Neural crest cell (in vitro differentiated cells): ENCODE data around the gene ATF7IP2. TPM values are rescaled to one million over a fixed set of nuclear protein-coding genes. Genes with fewer than 3 reads are reported as not detected.

ENCODE experiments used
- DNase-seq: peaks from one replicate; pipeline ENCODE4 v3.0.0; 2021; ENCODE audit warnings: low read depth, mixed read lengths, low spot score
- H3K27ac Mint-ChIP-seq: one replicate; pipeline ENCODE4 v1.8.0; 2021; ENCODE audit warnings: mild to moderate bottlenecking, mixed read lengths; ENCODE audit not compliant: unreplicated experiment
- H3K27me3 Mint-ChIP-seq: 2 replicates; pipeline ENCODE4 v1.8.0; 2021; ENCODE audit warnings: low read depth, mild to moderate bottlenecking, mixed read lengths
- H3K36me3 Mint-ChIP-seq: 2 replicates; pipeline ENCODE4 v1.8.0; 2021; ENCODE audit warnings: low read depth, mild to moderate bottlenecking, mixed read lengths
- H3K4me1 Mint-ChIP-seq: 2 replicates; pipeline ENCODE4 v1.8.0; 2021; ENCODE audit warnings: mixed read lengths
- H3K4me3 Mint-ChIP-seq: one replicate; pipeline ENCODE4 v1.8.0; 2021; ENCODE audit warnings: mild to moderate bottlenecking, mixed read lengths
- H3K9me3 Mint-ChIP-seq: 2 replicates; pipeline ENCODE4 v1.8.0; 2021; ENCODE audit warnings: mixed read lengths
- CTCF ChIP-seq: fragments of 200-600 bp; sonication (generic); conservative IDR thresholded peaks from 2 replicates; pipeline ENCODE4 v1.5.0; 2021; ENCODE audit warnings: antibody characterized with exemption, mild to moderate bottlenecking
- total RNA-seq: library from RNA; stranded (reverse); gene quantifications from 2 replicates; pipeline ENCODE4 v1.2.1, GENCODE V29; 2021

Gene ATF7IP2
- total RNA-seq, 1 donor from 2014 or later = 19.4 TPM

GRCh38 chr16:10521681-10522274 is 135.9 kb downstream of the ATF7IP2 start:
- Mint-ChIP-seq H3K36me3 (no peaks in the 10 kb centered on the region), H3K27me3 (no peaks in the 10 kb centered on the region), H3K27ac (no peak overlapping the region), H3K4me3 (no peak overlapping the region), H3K4me1 (peaks cover 4% of the 10 kb centered on the region), H3K9me3 (no peaks in the 10 kb centered on the region)
- peak; percentile 60 for DNase-seq
- TF ChIP-seq CTCF = peak; percentile 86

GRCh38 chr16:10522966-10523365 is 137.1 kb downstream of the ATF7IP2 start:
- Mint-ChIP-seq H3K27me3 (no peaks in the 10 kb centered on the region), H3K4me1 (peaks cover 4% of the 10 kb centered on the region), H3K27ac (no peak overlapping the region), H3K9me3 (no peaks in the 10 kb centered on the region), H3K4me3 (no peak overlapping the region), H3K36me3 (no peaks in the 10 kb centered on the region)
- no peak for TF ChIP-seq CTCF
- DNase-seq = no peak

- no peaks in the 10 kb centered on the region for H3K36me3 Mint-ChIP-seq
- H3K4me3 Mint-ChIP-seq = no peak overlapping the region
- no peaks in the 10 kb centered on the region for H3K9me3 Mint-ChIP-seq
- H3K27me3 Mint-ChIP-seq = no peaks in the 10 kb centered on the region
- no peak overlapping the region for H3K27ac Mint-ChIP-seq
- DNase-seq = no peak
- no peak for TF ChIP-seq CTCF
- H3K4me1 Mint-ChIP-seq = peaks cover 4% of the 10 kb centered on the region
Observed at GRCh38 chr16:10525214-10525825, 139.5 kb downstream of the ATF7IP2 start.

GRCh38 chr16:10526962-10527361 is 141.1 kb downstream of the ATF7IP2 start:
- no peak for TF ChIP-seq CTCF
- Mint-ChIP-seq H3K27ac (no peak overlapping the region), H3K36me3 (no peaks in the 10 kb centered on the region), H3K27me3 (no peaks in the 10 kb centered on the region), H3K4me1 (no peaks in the 10 kb centered on the region), H3K4me3 (no peak overlapping the region), H3K9me3 (no peaks in the 10 kb centered on the region)
- no peak for DNase-seq

GRCh38 chr16:10528635-10529034 is 142.8 kb downstream of the ATF7IP2 start:
- Mint-ChIP-seq H3K9me3 (no peaks in the 10 kb centered on the region), H3K27me3 (no peaks in the 10 kb centered on the region), H3K4me1 (no peaks in the 10 kb centered on the region), H3K27ac (no peak overlapping the region), H3K36me3 (no peaks in the 10 kb centered on the region), H3K4me3 (no peak overlapping the region)
- DNase-seq = no peak
- no peak for TF ChIP-seq CTCF
